ENCODE measurements around the gene AP3B1. TPM values are rescaled to one million over a fixed set of nuclear protein-coding genes. Genes with fewer than 3 reads are reported as not detected.

Gene AP3B1
- total and polyA plus RNA-seq, 2 donors (not counting 3 experiments of a cell fraction or from before 2014, with no cell fraction given) = 31.6 to 46.7 TPM

DNA sequence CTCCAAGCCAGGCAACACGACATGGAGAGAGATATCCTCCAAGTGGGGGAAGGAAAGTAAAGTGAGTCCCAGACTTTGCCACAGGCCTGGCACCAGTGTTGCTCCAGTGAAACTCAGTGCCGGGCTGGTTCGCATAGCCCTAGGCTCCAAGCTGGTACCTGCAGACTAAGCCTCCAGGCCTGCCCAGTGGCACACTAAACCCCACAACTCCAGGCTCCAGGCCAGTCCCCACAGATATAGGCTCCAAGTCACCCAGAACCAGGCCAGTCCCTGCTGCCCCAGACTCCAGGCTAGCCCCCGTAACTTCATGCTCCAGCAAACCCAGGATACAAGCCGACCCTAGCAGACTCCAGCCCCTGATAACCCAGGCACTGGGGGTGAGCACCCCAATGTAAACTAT lies 23.0 kb upstream of the AP3B1 start:
- no peak overlapping the region for H2AFZ ChIP-seq (ENCODE audit: low read depth, low read length)
- no peaks in the 10 kb centered on the region for H3K4me1 ChIP-seq (ENCODE audit: control insufficient read depth, extremely low read depth, insufficient read depth, low read length)
- FAIRE-seq (no peak), DNase-seq (ENCODE audit: low read depth, low spot score) (no peak)
- no TSS peak for BruUV-seq (replicated peaks)
- dilution Hi-C loops (cut with MboI; ENCODE audit: extremely low pct_ligation_motif_present, low sequenced_read_pairs) (no loop called here), intact Hi-C loops (cut with micrococcal nuclease) (no loop called here)
- H3K27me3 ChIP-seq (ENCODE audit: control insufficient read depth in 2 of 2, insufficient read depth in 2 of 2, low read length in 2 of 2) = peaks cover 5% of the 10 kb centered on the region in 2 experiments
- TF ChIP-seq EZH2 (IDR thresholded peaks at IDR 0.05; ENCODE audit: borderline replicate concordance, low read depth, low read length, severe bottlenecking) (no peak), POLR2AphosphoS5 (IDR thresholded peaks at IDR 0.05; ENCODE audit: insufficient read depth, low read depth, low read length) (no peak), POLR2A (IDR thresholded peaks at IDR 0.05; ENCODE audit: low read depth, low read length) (no peak), JUN (IDR thresholded peaks at IDR 0.05; ENCODE audit: borderline replicate concordance, insufficient read depth, insufficient read length, low read depth) (no peak), GATA2 (IDR thresholded peaks at IDR 0.05; ENCODE audit: insufficient read depth, insufficient read length, low read depth, low read length) (no peak)
- TF ChIP-seq, protein P1, sequence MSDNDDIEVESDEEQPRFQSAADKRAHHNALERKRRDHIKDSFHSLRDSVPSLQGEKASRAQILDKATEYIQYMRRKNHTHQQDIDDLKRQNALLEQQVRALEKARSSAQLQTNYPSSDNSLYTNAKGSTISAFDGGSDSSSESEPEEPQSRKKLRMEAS (IDR thresholded peaks at IDR 0.05; ENCODE audit: insufficient read depth, insufficient read length) = no peak
- TF ChIP-seq, protein P2, sequence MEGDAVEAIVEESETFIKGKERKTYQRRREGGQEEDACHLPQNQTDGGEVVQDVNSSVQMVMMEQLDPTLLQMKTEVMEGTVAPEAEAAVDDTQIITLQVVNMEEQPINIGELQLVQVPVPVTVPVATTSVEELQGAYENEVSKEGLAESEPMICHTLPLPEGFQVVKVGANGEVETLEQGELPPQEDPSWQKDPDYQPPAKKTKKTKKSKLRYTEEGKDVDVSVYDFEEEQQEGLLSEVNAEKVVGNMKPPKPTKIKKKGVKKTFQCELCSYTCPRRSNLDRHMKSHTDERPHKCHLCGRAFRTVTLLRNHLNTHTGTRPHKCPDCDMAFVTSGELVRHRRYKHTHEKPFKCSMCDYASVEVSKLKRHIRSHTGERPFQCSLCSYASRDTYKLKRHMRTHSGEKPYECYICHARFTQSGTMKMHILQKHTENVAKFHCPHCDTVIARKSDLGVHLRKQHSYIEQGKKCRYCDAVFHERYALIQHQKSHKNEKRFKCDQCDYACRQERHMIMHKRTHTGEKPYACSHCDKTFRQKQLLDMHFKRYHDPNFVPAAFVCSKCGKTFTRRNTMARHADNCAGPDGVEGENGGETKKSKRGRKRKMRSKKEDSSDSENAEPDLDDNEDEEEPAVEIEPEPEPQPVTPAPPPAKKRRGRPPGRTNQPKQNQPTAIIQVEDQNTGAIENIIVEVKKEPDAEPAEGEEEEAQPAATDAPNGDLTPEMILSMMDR (IDR thresholded peaks at IDR 0.05; ENCODE audit: extremely low read depth in 1 of 2, insufficient read depth in 1 of 2, low read depth in 1 of 2, low read length in 2 of 2) = no peak
- no peak overlapping the region for H3K27ac ChIP-seq (ENCODE audit: insufficient read depth, low read depth, low read length)
- H4K20me1 ChIP-seq (replicated peaks; ENCODE audit: control insufficient read depth, extremely low read depth, insufficient read depth, low read length) = no peaks in the 10 kb centered on the region
- no peaks in the 10 kb centered on the region for H3K36me3 ChIP-seq (ENCODE audit: control insufficient read depth in 2 of 2, extremely low read depth in 1 of 2, insufficient read depth in 2 of 2, low read length in 2 of 2)
- no peaks in the 10 kb centered on the region for H3K9me3 ChIP-seq (replicated peaks; ENCODE audit: control insufficient read depth, insufficient read depth, low read length)
- H3K4me2 ChIP-seq (ENCODE audit: insufficient read depth, low read length) = no peak overlapping the region
- ChIA-PET POLR2A (no interaction called here), CTCF (interaction anchor here (1.2 kb wide), 1 partner anchor 20 kb away, joined by 3 read pairs; no protein-coding TSS in a partner anchor)
- no peaks in the 10 kb centered on the region for H3K9me1 ChIP-seq (replicated peaks; ENCODE audit: control insufficient read depth, extremely low read depth, insufficient read depth, low read length)
- no peaks in the 10 kb centered on the region for H3K79me2 ChIP-seq (ENCODE audit: control insufficient read depth, insufficient read depth, low read length)
- H3K4me3 ChIP-seq (replicated peaks in 1 of 3; ENCODE audit: insufficient read depth in 1 of 3, low read depth in 1 of 3, low read length in 3 of 3) = no peak overlapping the region
- no peak overlapping the region for H3K9ac ChIP-seq (replicated peaks; ENCODE audit: extremely low read depth, insufficient read depth, low read length)

All from endothelial cell of umbilical vein (primary cell).